GM12891 (cell line): ENCODE results near the gene S100A7.

Source experiments
- POLR2A ChIP-seq: IDR thresholded peaks from 2 replicates; pipeline ENCODE4 v1.6.1; 2011; ENCODE audit warnings: low read depth, low read length, control low read depth
- POLR2AphosphoS5 ChIP-seq: IDR thresholded peaks from 2 replicates; pipeline ENCODE4 v1.6.1; 2011; ENCODE audit warnings: low read depth, low read length, control low read depth
- TAF1 ChIP-seq: IDR thresholded peaks from 2 replicates; pipeline ENCODE4 v1.6.1; 2011; ENCODE audit warnings: low read depth, low read length, control low read depth

DNA sequence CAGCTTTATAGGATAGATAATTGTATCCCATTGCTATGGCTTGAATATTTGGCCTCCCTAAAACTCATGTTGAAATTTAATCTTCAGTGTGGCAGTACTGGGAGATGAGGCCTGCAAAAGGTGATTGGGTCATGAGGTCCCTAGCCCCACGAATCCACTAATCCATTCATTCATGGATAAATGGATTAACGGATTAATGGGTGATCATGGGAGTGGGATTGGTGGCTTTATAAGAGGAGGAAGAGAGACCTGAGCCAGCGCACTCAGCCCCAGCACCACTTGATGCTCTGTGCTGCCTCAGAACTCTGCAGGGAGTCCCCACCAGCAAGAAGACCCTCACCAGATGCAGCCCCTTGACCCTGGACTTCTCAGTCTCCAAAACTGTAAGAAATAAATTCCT lies 43.3 kb upstream of the S100A7 start:
- TF ChIP-seq POLR2AphosphoS5, result no peak
- no peak for TF ChIP-seq POLR2A
- no peak for TF ChIP-seq TAF1
